Measurements from ENCODE around the gene PDXP.
"Not testable (repeated sequence)": the region's sequence is repeated elsewhere in the genome, so short reads cannot be mapped to it uniquely, and the experiment has no call there.

Gene PDXP

GRCh38 chr22:37654563-37655251 lies 3.8 kb upstream of the PDXP start:
- no peaks in the 10 kb centered on the region for H3K27me3 ChIP-seq (ENCODE audit: control insufficient read depth, insufficient read depth, low read length)
- no peak overlapping the region for H3K4me3 ChIP-seq (ENCODE audit: low read depth, low read length)
- TF ChIP-seq CTCF (IDR thresholded peaks at IDR 0.05), result no peak
- no peak overlapping the region for H3K27ac ChIP-seq
- no peak overlapping the region for H3K9ac ChIP-seq
- no peak overlapping the region for H2AFZ ChIP-seq
- no peaks in the 10 kb centered on the region for H3K36me3 ChIP-seq (ENCODE audit: control insufficient read depth, insufficient read depth, low read length)
- H3K79me2 ChIP-seq, result no peaks in the 10 kb centered on the region
- peaks cover 6% of the 10 kb centered on the region for H3K4me1 ChIP-seq
- no peak overlapping the region for H3K4me2 ChIP-seq (ENCODE audit: low read length)
- no peaks in the 10 kb centered on the region for H3K9me3 ChIP-seq (ENCODE audit: control insufficient read depth, low read length)

- H3K79me2 ChIP-seq, result no peaks in the 10 kb centered on the region
- H3K4me3 ChIP-seq (ENCODE audit: low read depth, low read length), result no peak overlapping the region
- H2AFZ ChIP-seq, result no peak overlapping the region
- H3K9me3 ChIP-seq (ENCODE audit: control insufficient read depth, low read length), result no peaks in the 10 kb centered on the region
- H3K9ac ChIP-seq, result no peak overlapping the region
- H3K36me3 ChIP-seq (ENCODE audit: control insufficient read depth, insufficient read depth, low read length), result no peaks in the 10 kb centered on the region
- H3K27ac ChIP-seq, result no peak overlapping the region
- H3K4me2 ChIP-seq (ENCODE audit: low read length), result no peak overlapping the region
- TF ChIP-seq CTCF (IDR thresholded peaks at IDR 0.05), result no peak
- H3K4me1 ChIP-seq, result peaks cover 9% of the 10 kb centered on the region
- H3K27me3 ChIP-seq (ENCODE audit: control insufficient read depth, insufficient read depth, low read length), result no peaks in the 10 kb centered on the region
These were observed 3.3 kb upstream of the PDXP start for GRCh38 chr22:37655252-37655563.

- not testable (repeated sequence) for H3K27ac ChIP-seq; H3K9me3 ChIP-seq (ENCODE audit: control insufficient read depth, low read length); H3K4me3 ChIP-seq (ENCODE audit: low read depth, low read length); H3K4me2 ChIP-seq (ENCODE audit: low read length); H3K4me1 ChIP-seq; H3K27me3 ChIP-seq (ENCODE audit: control insufficient read depth, insufficient read depth, low read length); H3K79me2 ChIP-seq; H2AFZ ChIP-seq; H3K36me3 ChIP-seq (ENCODE audit: control insufficient read depth, insufficient read depth, low read length); H3K9ac ChIP-seq
These were observed 1.9 kb upstream of the PDXP start for GRCh38 chr22:37656583-37656982.

GRCh38 chr22:37657590-37658132 lies 862 bp upstream of the PDXP start:
- Histone ChIP-seq H2AFZ (peak overlapping the region; percentile 92), H3K4me3 (ENCODE audit: low read depth, low read length) (peak overlapping the region; percentile 76), H3K9ac (no peak overlapping the region), H3K9me3 (ENCODE audit: control insufficient read depth, low read length) (no peaks in the 10 kb centered on the region), H3K4me1 (peaks cover 9% of the 10 kb centered on the region), H3K27me3 (ENCODE audit: control insufficient read depth, insufficient read depth, low read length) (no peaks in the 10 kb centered on the region), H3K36me3 (ENCODE audit: control insufficient read depth, insufficient read depth, low read length) (no peaks in the 10 kb centered on the region), H3K27ac (peak overlapping the region; percentile 69), H3K79me2 (no peaks in the 10 kb centered on the region), H3K4me2 (ENCODE audit: low read length) (peak overlapping the region; percentile 78)
- TF ChIP-seq CTCF (IDR thresholded peaks at IDR 0.05), result no peak

- peaks cover 9% of the 10 kb centered on the region for H3K4me1 ChIP-seq
- no peaks in the 10 kb centered on the region for H3K79me2 ChIP-seq
- H3K4me2 ChIP-seq (ENCODE audit: low read length), result peak overlapping the region; percentile 93
- no peak overlapping the region for H3K9ac ChIP-seq
- H3K9me3 ChIP-seq (ENCODE audit: control insufficient read depth, low read length), result no peaks in the 10 kb centered on the region
- H2AFZ ChIP-seq, result no peak overlapping the region
- no peak for TF ChIP-seq CTCF (IDR thresholded peaks at IDR 0.05)
- H3K27ac ChIP-seq, result no peak overlapping the region
- no peaks in the 10 kb centered on the region for H3K27me3 ChIP-seq (ENCODE audit: control insufficient read depth, insufficient read depth, low read length)
- no peaks in the 10 kb centered on the region for H3K36me3 ChIP-seq (ENCODE audit: control insufficient read depth, insufficient read depth, low read length)
- H3K4me3 ChIP-seq (ENCODE audit: low read depth, low read length), result peak overlapping the region; percentile 55
These were observed 758 bp downstream of the PDXP start for GRCh38 chr22:37659066-37659896.
